Neuron (in vitro differentiated cells): ENCODE results near the gene TMEM74B.

Experiments
- H2AFZ ChIP-seq: one replicate; pipeline ENCODE4 v1.6.1; 2013; ENCODE audit warnings: low read depth, mild to moderate bottlenecking, inconsistent platforms, low read length, moderate library complexity
- H3K27me3 ChIP-seq: one replicate; pipeline ENCODE4 v1.6.1; 2013; ENCODE audit warnings: low read length; ENCODE audit not compliant: insufficient read depth
- H3K36me3 ChIP-seq: one replicate; pipeline ENCODE4 v1.6.1; 2013; ENCODE audit warnings: low read length; ENCODE audit not compliant: insufficient read depth
- H3K4me1 ChIP-seq: one replicate; pipeline ENCODE4 v1.6.1; 2013; ENCODE audit warnings: low read length; ENCODE audit not compliant: insufficient read depth
- H3K4me3 ChIP-seq: 2 replicates; pipeline ENCODE4 v1.5.1; 2013; ENCODE audit warnings: mild to moderate bottlenecking, low read length, moderate library complexity
- H3K9me3 ChIP-seq: one replicate; pipeline ENCODE4 v1.6.1; 2013; ENCODE audit warnings: low read length

The TMEM74B gene

GRCh38 chr20:1137236-1137635 lies 47.5 kb downstream of the TMEM74B start:
- Histone ChIP-seq H3K36me3 (peaks cover 57% of the 10 kb centered on the region), H2AFZ (no peak overlapping the region), H3K27me3 (no peaks in the 10 kb centered on the region), H3K4me3 (no peak overlapping the region), H3K9me3 (peaks cover 4% of the 10 kb centered on the region), H3K4me1 (no peaks in the 10 kb centered on the region)

- Histone ChIP-seq H2AFZ (no peak overlapping the region), H3K4me3 (no peak overlapping the region), H3K9me3 (peaks cover 2% of the 10 kb centered on the region), H3K4me1 (peaks cover 11% of the 10 kb centered on the region), H3K27me3 (no peaks in the 10 kb centered on the region), H3K36me3 (peaks cover 56% of the 10 kb centered on the region)
Measured at GRCh38 chr20:1134836-1135235, 49.9 kb downstream of the TMEM74B start.

GRCh38 chr20:1134355-1134754 lies 50.4 kb downstream of the TMEM74B start:
- Histone ChIP-seq H3K9me3 (peaks cover 2% of the 10 kb centered on the region), H3K36me3 (peaks cover 61% of the 10 kb centered on the region), H2AFZ (no peak overlapping the region), H3K27me3 (no peaks in the 10 kb centered on the region), H3K4me1 (peaks cover 11% of the 10 kb centered on the region), H3K4me3 (no peak overlapping the region)

- H3K4me1 ChIP-seq: peaks cover 11% of the 10 kb centered on the region
- H3K36me3 ChIP-seq: peaks cover 60% of the 10 kb centered on the region
- H3K4me3 ChIP-seq: no peak overlapping the region
- no peaks in the 10 kb centered on the region for H3K27me3 ChIP-seq
- H2AFZ ChIP-seq: no peak overlapping the region
- H3K9me3 ChIP-seq: peaks cover 2% of the 10 kb centered on the region
Measured at GRCh38 chr20:1131354-1131753, 53.4 kb downstream of the TMEM74B start.

- H2AFZ ChIP-seq: no peak overlapping the region
- peaks cover 2% of the 10 kb centered on the region for H3K9me3 ChIP-seq
- peaks cover 60% of the 10 kb centered on the region for H3K36me3 ChIP-seq
- H3K4me1 ChIP-seq: peaks cover 11% of the 10 kb centered on the region
- H3K27me3 ChIP-seq: no peaks in the 10 kb centered on the region
- H3K4me3 ChIP-seq: no peak overlapping the region
Measured at GRCh38 chr20:1130847-1131246, 53.9 kb downstream of the TMEM74B start.
